NCI-H524 treated with DMSO at 0.1 percent for 48 hours (cell line): Measurements from ENCODE around the gene SLC25A5.

Experiments used
- DNase-seq: peaks from one replicate; lab custom pipeline; 2025; lab: John Stamatoyannopoulos, UW

Gene SLC25A5

GRCh38 chrX:119505945-119506344 lies 37.7 kb downstream of the SLC25A5 start:
- DNase-seq: no peak

- no peak for DNase-seq
Measured at GRCh38 chrX:119507206-119507605, 39.0 kb downstream of the SLC25A5 start.

GRCh38 chrX:119512146-119512800 lies 44.0 kb downstream of the SLC25A5 start:
- peak; percentile 17 for DNase-seq

- peak; percentile 18 for DNase-seq
Measured at GRCh38 chrX:119516157-119516702, 48.0 kb downstream of the SLC25A5 start.

- no peak for DNase-seq
Measured at GRCh38 chrX:119518371-119518770, 50.1 kb downstream of the SLC25A5 start.
